ENCODE measurements around the gene PRKAB1. TPM values are rescaled to one million over a fixed set of nuclear protein-coding genes. Genes with fewer than 3 reads are reported as not detected.

PRKAB1 gene
- polyA plus RNA-seq, 1 experiment: 34.3 TPM

- ChIA-PET CTCF (interaction anchor here (0.5 kb wide), 1 partner anchor 228 kb away, joined by 3 read pairs; no protein-coding TSS in a partner anchor), POLR2A (no interaction called here)
- Histone ChIP-seq H3K27ac (ENCODE audit: low read depth, low read length) (no peak overlapping the region), H3K9me3 (ENCODE audit: control insufficient read depth, insufficient read depth, low read length) (no peaks in the 10 kb centered on the region), H3K4me3 (ENCODE audit: low read depth, low read length) (no peak overlapping the region), H3K27me3 (ENCODE audit: control insufficient read depth, insufficient read depth, low read length) (no peaks in the 10 kb centered on the region)
- DNase-seq (ENCODE audit: low read depth, low spot score): no peak
- TF ChIP-seq, protein P1, sequence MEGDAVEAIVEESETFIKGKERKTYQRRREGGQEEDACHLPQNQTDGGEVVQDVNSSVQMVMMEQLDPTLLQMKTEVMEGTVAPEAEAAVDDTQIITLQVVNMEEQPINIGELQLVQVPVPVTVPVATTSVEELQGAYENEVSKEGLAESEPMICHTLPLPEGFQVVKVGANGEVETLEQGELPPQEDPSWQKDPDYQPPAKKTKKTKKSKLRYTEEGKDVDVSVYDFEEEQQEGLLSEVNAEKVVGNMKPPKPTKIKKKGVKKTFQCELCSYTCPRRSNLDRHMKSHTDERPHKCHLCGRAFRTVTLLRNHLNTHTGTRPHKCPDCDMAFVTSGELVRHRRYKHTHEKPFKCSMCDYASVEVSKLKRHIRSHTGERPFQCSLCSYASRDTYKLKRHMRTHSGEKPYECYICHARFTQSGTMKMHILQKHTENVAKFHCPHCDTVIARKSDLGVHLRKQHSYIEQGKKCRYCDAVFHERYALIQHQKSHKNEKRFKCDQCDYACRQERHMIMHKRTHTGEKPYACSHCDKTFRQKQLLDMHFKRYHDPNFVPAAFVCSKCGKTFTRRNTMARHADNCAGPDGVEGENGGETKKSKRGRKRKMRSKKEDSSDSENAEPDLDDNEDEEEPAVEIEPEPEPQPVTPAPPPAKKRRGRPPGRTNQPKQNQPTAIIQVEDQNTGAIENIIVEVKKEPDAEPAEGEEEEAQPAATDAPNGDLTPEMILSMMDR (IDR thresholded peaks at IDR 0.05; ENCODE audit: low read depth, low read length): no peak
Measured at GRCh38 chr12:119710374-119710964, 42.5 kb downstream of the PRKAB1 start.

- DNase-seq (ENCODE audit: low read depth, low spot score): no peak
- ChIA-PET POLR2A (no interaction called here), CTCF (no interaction called here)
- TF ChIP-seq, protein P1 (IDR thresholded peaks at IDR 0.05; ENCODE audit: low read depth, low read length): no peak
- Histone ChIP-seq H3K4me3 (ENCODE audit: low read depth, low read length) (no peak overlapping the region), H3K27ac (ENCODE audit: low read depth, low read length) (no peak overlapping the region), H3K27me3 (ENCODE audit: control insufficient read depth, insufficient read depth, low read length) (no peaks in the 10 kb centered on the region), H3K9me3 (ENCODE audit: control insufficient read depth, insufficient read depth, low read length) (no peaks in the 10 kb centered on the region)
Measured at GRCh38 chr12:119710965-119711551, 43.1 kb downstream of the PRKAB1 start.

- Histone ChIP-seq H3K27ac (ENCODE audit: low read depth, low read length) (no peak overlapping the region), H3K9me3 (ENCODE audit: control insufficient read depth, insufficient read depth, low read length) (no peaks in the 10 kb centered on the region), H3K27me3 (ENCODE audit: control insufficient read depth, insufficient read depth, low read length) (no peaks in the 10 kb centered on the region), H3K4me3 (ENCODE audit: low read depth, low read length) (no peak overlapping the region)
- ChIA-PET CTCF (no interaction called here), POLR2A (interaction anchor here (0.6 kb wide), 1 partner anchor 77 kb away, joined by 4 read pairs; no protein-coding TSS in a partner anchor)
- TF ChIP-seq, protein P1 (IDR thresholded peaks at IDR 0.05; ENCODE audit: low read depth, low read length): no peak
- no peak for DNase-seq (ENCODE audit: low read depth, low spot score)
Measured at GRCh38 chr12:119711693-119712092, 43.8 kb downstream of the PRKAB1 start.

GRCh38 chr12:119712721-119713120 is 44.8 kb downstream of the PRKAB1 start:
- no peaks in the 10 kb centered on the region for H3K9me3 ChIP-seq (ENCODE audit: control insufficient read depth, insufficient read depth, low read length)
- no peak for DNase-seq (ENCODE audit: low read depth, low spot score)
- no peak overlapping the region for H3K4me3 ChIP-seq (ENCODE audit: low read depth, low read length)
- TF ChIP-seq, protein P1 (IDR thresholded peaks at IDR 0.05; ENCODE audit: low read depth, low read length): no peak
- no peak overlapping the region for H3K27ac ChIP-seq (ENCODE audit: low read depth, low read length)
- no peaks in the 10 kb centered on the region for H3K27me3 ChIP-seq (ENCODE audit: control insufficient read depth, insufficient read depth, low read length)
- ChIA-PET CTCF (no interaction called here), POLR2A (no interaction called here)

DNA sequence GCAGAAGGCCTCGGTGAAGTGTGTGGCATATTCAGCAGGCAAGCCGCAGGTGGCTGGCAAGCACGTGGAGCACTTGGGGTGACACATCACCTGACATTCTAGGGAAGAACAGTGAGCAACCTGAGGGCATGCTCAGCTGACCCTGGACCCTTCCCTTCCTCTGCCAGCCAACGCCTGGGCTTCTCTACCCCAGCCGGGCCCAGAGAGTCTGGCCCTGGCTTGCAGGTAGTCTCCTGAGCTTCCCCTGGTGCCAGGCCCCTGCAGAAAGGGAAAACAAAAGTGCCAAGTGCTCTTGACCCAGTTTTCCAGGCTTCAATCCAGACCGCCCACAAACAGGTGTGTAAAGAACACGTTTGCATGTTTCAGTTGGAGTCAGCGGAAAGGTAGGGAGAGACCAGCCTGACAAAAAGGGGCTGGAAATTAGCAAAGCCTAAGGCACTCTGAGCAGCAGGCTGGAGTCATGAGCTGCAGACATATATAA is 45.7 kb downstream of the PRKAB1 start:
- no peak overlapping the region for H3K4me3 ChIP-seq (ENCODE audit: low read depth, low read length)
- H3K27me3 ChIP-seq (ENCODE audit: control insufficient read depth, insufficient read depth, low read length): no peaks in the 10 kb centered on the region
- ChIA-PET CTCF (no interaction called here), POLR2A (no interaction called here)
- no peak for DNase-seq (ENCODE audit: low read depth, low spot score)
- TF ChIP-seq, protein P1 (IDR thresholded peaks at IDR 0.05; ENCODE audit: low read depth, low read length): no peak
- no peak overlapping the region for H3K27ac ChIP-seq (ENCODE audit: low read depth, low read length)
- no peaks in the 10 kb centered on the region; the same call in 1 of the 2 replicates for H3K9me3 ChIP-seq (ENCODE audit: control insufficient read depth, insufficient read depth, low read length)
